ENCODE results near the gene NKAP.
"Not testable (repeated sequence)": the region's sequence is repeated elsewhere in the genome, so short reads cannot be mapped to it uniquely, and the experiment has no call there.

The NKAP gene

DNA sequence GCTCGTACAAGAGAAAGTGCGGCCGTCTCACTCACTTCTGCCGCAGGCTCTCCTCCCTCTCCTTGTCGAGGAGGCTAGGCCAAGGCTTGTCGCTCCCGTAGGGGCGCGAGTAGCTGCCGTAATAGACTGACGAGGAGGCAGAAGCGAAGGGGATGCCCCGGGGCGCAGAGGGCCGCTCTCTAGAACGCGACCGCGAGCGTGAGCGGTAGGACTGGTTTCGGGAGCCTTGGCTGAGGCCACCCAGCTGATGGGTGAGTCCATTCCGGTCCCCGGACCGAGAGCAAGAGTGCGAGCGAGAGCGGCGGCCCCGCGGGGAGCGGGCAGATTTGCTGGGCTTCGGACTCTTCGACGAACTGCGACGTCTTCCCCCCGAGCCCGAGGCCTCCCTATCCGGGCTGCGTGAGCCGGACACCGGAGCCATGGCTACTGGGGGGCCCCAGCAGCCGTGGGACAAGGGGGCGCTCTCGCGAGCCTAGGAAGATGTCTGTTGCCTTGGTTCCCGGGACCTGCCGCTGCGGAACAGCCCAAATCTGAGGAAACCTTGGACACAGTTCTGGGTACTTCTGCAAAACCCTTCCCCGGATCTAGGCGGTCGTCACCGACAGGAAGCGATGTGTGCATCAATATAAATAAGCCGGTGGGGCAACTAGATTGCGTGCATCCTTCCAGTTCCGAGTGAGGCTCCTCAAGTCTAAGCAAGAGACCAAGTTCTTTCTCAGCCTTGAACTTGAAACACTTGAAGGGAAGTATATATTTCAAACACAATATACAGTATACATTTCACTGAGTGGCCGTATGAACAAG is at the start of gene NKAP:
NKAP (minus strand) TSS at position 567 of the 804 bp plus-strand sequence; CDS start at position 421, 146 bp downstream.
- DNase-seq (ENCODE audit: low spot score), result peak; percentile 85

- no peak for DNase-seq (ENCODE audit: low spot score)
Observed at GRCh38 chrX:119991005-119991787, 47.6 kb upstream of the NKAP start.

- DNase-seq (ENCODE audit: low spot score), result no peak
Observed at GRCh38 chrX:119990556-119991004, 47.0 kb upstream of the NKAP start.

GRCh38 chrX:119989905-119990555 is 46.5 kb upstream of the NKAP start:
- DNase-seq (ENCODE audit: low spot score), result no peak

DNA sequence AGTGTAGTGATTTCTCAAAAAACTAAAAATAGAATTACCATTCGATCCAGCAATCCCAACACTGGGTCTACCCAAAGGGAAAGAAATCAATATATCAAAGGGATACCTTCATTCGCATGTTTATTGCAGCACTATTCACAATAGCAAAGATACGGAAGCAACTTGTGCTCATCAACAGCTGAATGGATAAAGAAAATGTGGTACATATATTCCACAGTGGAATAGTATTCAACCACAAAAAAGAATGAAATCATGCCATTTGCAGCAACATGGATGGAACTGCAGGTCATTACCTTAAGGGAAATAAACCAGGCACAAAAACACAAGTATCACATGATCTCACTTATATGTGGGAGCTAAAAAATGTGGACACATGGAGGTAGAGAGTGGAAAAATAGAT is 42.7 kb upstream of the NKAP start:
- DNase-seq (ENCODE audit: low spot score), result no peak

DNA sequence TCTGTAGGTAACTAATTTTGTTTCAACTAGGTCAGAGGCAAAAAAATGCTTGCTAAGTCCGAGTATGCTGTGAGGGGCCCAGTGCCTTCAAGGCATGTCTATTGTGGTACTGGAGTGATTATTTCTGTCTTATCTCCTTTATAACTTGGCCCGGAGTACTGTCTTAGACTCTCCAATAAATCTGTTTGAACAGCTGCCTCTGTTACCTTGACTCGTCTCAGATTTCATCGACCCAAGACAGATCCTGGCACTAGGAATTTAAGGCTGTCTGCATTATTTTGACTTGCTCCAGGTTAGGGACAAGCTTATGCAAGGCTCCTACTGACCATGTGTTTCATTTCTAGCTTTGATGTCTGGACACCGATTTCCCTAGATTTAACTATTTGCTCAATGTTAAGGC is 41.1 kb upstream of the NKAP start:
- DNase-seq (ENCODE audit: low spot score), result no peak

GRCh38 chrX:119983494-119983893 is 39.9 kb upstream of the NKAP start:
- no peak for DNase-seq (ENCODE audit: low spot score)

DNA sequence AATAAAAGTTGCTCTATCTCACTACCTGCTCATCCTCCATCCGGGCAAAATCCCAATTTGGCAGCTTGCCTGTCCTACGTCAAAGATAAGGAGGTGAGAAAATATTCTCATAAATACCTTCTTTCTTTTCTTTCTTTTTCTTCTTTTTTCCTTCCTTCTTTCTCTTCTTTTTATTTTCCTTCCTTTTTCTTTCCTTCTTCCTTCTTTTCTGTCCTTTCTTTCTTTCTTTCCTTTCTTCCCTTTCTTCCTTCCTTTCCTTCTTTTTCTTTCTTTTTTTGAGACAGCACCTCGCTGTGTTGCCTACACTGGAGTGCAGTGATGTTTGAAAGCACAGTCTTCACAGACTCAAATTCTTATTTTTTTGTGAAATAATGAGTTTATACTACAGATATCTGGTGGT is 38.6 kb upstream of the NKAP start:
- DNase-seq (ENCODE audit: low spot score), result no peak

DNA sequence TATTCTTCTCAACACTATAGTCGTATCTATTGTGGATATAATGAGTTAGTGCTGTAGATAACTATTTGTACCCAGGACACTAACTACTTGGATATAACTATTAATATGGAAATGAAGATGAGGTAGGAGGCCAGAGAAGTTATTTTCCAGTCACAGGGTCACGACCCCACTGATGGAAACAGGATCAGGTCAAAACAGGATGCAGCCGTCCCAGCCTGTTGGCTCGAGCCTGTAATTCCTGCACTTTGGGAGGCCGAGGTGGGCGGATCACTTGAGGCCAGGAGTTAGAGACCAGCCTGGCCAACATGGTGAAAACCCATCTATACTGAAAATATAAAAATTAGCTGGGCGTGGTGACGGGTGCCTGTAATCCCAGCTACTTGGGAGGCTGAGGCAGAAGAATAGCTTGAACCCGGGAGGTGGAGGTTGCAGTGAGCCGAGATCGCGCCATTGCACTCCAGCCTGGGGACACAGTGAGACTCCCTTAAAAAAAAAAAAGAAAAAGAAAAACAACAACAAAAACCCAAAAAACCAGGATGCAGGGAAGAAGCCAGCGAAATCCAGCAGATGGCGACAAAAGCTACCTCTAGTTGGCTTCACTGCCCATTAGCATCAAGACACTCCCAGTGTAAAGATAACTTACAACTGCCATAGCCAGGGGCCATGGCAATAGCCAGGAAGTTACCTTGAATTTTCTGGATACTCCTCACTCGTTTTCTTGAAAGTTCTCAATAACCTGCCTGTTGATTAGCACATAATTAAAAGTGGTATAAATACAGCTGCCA is 37.9 kb upstream of the NKAP start:
- DNase-seq (ENCODE audit: low spot score), result peak; percentile 40

DNA sequence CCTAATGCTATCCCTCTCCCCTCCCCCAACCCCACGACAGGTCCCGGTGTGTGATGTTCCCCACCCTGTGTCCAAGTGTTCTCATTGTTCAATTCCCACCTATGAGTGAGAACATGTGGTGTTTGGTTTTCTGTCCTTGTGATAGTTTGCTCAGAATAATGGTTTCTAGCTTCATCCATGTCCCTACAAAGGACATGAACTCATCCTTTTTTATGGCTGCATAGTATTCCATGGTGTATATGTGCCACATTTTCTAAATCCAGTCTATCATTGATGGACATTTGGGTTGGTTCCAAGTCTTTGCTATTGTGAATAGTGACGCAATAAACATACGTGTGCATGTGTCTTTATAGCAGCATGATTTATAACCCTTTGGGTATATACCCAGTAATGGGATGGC is 33.6 kb upstream of the NKAP start:
- DNase-seq (ENCODE audit: low spot score), result not testable (repeated sequence)

- no peak for DNase-seq (ENCODE audit: low spot score)
Observed at GRCh38 chrX:119971184-119971583, 27.6 kb upstream of the NKAP start.

GRCh38 chrX:119970574-119970973 is 27.0 kb upstream of the NKAP start:
- DNase-seq (ENCODE audit: low spot score), result no peak

DNA sequence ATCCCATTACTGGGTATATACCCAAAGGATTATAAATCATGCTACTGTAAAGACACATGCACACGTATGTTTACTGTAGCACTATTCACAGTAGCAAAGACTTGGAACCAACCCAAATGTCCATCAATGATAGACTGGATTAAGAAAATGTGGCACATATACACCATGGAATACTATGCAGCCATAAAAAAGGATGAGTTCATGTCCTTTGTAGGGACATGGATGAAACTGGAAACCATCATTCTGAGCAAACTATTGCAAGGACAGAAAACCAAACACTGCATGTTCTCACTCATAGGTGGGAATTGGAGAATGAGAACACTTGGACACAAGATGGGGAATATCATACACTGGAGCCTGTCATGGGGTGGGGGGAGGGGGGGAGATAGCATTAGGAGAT is 23.3 kb upstream of the NKAP start:
- DNase-seq (ENCODE audit: low spot score), result not testable (repeated sequence)

- DNase-seq (ENCODE audit: low spot score), result no peak
Observed at GRCh38 chrX:119960625-119961024, 17.1 kb upstream of the NKAP start.

GRCh38 chrX:119955807-119956570 is 12.4 kb upstream of the NKAP start:
- DNase-seq (ENCODE audit: low spot score), result not testable (repeated sequence)

DNA sequence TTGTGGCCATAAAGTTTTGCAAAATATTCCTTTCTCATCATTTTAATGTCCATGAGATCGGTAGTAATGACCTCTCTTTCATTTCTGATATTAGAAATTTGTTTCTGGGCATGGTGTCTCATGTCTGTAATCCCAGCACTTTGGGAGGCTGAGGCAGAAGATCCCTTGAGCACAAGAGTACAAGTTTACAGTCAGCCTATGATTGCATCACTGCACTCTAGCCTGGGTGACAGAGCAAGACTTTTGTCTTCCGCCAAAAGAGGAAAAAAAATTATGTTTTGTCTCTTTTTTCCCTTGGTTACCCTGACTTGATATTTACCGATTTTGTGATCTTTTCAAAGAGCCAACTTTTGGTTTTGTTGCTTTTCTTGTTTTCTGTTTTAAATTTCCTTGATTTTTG is 10.8 kb upstream of the NKAP start:
- DNase-seq (ENCODE audit: low spot score), result no peak

- no peak for DNase-seq (ENCODE audit: low spot score)
Observed at GRCh38 chrX:119948381-119948780, 4.8 kb upstream of the NKAP start.

DNA sequence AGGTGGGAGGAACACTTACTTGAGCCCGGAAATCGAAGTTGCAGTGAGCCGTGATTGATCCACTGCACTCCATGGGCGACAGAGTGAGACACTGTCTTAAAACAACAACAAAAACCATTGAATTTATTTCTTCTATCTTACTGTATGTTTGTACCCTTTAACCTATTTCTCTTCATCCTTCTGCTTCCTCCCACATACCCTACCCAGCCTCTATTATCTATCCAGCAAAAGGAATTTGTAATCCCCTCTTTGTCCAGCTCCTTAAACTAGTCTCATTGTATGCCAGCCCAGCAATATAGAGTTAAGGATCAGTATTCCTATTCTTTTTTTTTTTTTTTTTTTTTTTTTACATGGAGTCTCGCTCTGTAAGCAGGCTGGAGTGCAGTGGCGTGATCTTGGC is 1.9 kb upstream of the NKAP start:
- no peak for DNase-seq (ENCODE audit: low spot score)

GRCh38 chrX:119942831-119943184 is 743 bp downstream of the NKAP start:
- DNase-seq (ENCODE audit: low spot score), result peak; percentile 2

- no peak for DNase-seq (ENCODE audit: low spot score)
Observed at GRCh38 chrX:119942173-119942819, 1.3 kb downstream of the NKAP start.

DNA sequence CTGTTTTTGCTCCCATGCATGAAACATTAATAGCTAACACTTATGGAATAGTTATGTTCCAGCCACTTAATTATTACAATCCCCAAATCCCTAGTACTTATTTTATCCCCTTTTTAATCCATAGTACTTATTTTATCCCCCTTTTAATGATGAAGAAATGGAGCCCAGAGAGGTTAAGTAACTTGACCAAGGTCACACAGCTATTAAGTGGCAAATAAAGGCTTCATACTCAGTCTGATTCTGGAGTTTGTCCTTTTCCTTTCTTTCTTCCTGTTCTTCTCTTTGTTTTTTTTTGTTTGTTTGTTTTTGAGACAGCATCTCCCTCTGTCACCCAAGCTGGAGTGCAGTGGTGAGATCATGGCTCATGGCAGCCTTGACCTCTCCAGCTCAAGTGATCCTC is 2.2 kb downstream of the NKAP start:
- no peak for DNase-seq (ENCODE audit: low spot score)
